GM21786 (cell line): ENCODE measurements around the gene EML6.
"Not testable (repeated sequence)": the region's sequence is repeated elsewhere in the genome, so short reads cannot be mapped to it uniquely, and the experiment has no call there.

Experiments used
- ATAC-seq: cut with Tn5 transposase; IDR thresholded peaks from one replicate; pipeline ENCODE4 v1.9.1; 2021; ENCODE audit not compliant: unreplicated experiment

Gene EML6

DNA sequence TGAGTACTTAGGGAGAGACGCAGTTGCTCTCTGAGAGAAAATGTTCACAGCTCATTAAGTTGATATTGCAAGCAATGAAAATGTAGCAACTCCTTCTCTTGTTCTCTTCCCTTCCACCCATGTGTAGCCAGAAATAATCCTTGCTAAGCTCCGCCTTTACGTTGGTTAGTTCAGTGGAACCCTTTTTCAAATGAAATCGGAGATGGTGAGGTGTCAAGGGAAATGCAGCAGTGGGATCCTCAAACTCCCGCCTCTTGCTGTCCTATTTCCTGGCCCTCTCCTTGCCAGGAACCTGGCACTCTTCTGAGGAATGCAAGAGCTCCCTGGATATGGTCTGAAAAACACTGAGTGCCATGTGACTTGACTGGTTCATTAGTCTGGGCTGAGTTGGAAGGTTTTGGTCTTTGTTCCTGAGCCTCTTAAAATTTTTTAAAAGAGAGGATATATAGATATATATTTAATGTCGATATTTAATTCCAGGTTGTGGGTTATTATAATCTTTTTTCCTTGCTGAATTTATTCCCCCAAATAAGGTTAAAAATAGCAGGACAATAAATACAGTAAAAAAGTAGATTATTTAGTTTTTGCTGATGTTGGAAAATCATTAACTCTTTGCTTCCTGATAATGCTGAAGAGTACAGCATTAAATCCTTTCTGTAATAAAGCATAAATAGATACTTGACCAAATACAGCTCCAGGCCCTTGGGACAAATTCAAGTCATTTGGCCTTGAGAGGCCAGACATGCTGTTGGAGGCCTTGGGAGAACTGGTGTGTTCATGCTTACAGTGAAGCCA lies 116.2 kb downstream of the EML6 start:
- no peak for ATAC-seq

- ATAC-seq: no peak
These were observed 117.4 kb downstream of the EML6 start for GRCh38 chr2:54840559-54841468.

GRCh38 chr2:54841500-54841899 lies 118.0 kb downstream of the EML6 start:
- ATAC-seq: not testable (repeated sequence)

DNA sequence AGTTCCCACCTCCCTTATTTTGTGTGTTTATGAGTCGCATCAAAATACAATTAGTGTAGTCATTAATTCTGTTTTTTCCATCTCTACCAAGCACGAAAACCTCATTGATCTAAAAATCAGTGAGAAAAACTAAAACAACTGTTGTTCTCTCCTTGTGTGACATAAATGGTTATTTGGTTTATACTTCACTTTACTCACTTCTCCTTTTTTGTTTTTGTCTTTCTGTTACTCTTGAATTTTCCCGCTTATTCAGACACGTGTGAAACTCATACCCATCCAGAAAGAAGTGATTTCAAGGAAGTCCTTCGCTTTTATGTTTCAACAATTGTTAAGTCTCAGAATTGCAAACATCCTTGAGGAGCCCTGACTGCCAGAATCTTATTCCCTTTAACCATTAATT lies 121.6 kb downstream of the EML6 start:
- ATAC-seq: peak; percentile 15

DNA sequence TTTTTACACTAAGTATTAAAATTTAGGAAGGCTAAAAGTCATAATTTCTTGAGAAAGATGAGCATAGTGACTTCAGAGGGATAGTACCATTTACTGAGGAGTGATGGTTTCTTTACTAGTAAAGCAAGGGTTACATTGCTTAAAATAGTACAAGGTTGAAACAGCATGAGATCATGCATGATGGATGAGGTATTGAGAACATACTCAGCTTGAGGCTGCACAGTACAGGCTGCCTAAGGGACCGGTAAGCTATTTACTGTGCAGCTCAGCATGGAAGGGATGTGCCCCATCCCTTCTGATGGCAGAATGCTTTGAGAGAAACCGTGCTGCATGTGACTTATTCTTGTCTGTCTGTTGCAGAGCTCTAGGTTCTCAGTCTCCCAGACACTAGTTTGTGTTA lies 122.1 kb downstream of the EML6 start:
- peak; percentile 53 for ATAC-seq

- ATAC-seq: no peak
These were observed 127.0 kb downstream of the EML6 start for GRCh38 chr2:54850171-54851122.

- no peak for ATAC-seq
These were observed 130.3 kb downstream of the EML6 start for GRCh38 chr2:54853616-54854310.

DNA sequence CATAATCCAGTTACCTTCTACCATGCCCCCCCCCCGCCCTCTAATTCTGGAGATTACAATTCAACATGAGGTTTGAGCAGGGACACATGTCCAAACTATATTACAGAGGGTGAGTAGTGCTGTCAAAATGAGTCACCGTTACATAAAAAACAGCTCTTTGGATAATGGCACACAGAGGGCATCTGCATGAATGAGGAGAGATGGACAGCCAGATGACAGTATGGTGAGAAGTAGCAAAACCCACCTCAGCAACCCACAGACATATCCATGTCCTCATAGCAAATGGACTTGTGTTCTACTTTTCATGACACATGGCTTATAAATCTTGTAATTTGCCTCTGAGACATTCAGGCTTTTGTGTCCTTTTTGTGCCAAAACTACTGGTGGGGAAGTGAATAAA lies 132.0 kb downstream of the EML6 start:
- no peak for ATAC-seq

DNA sequence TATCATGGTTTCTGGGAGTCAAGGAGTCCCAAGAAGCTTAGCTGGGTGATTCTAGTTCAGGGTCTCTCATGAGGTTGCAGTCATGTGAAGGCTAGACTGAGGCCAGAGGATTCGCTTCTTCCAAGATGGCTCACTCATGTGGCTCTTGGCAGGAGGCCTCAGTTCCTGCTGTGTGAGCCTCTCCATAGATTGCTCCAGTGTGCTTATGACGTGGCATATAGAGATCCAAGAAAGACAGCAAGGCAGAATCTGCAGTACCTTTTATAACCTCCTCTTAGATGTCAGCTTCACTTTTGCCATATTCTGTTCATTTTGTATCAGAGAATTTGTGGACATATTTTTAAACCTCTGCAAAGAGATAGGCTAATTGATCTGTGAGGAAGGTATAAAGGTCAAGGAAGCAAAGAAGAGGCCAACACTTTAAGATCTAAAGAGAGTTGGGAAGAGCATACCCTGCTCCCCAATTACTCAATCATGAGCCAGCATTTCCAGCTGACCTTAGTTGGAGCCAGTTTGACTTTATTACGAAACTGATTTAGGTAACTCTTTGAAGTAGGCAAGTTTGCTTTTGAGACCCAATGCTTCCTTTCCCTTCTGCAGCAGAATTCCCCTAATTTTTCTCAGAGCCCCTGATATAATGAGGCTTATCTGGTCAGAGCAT lies 134.7 kb downstream of the EML6 start:
- no peak for ATAC-seq

DNA sequence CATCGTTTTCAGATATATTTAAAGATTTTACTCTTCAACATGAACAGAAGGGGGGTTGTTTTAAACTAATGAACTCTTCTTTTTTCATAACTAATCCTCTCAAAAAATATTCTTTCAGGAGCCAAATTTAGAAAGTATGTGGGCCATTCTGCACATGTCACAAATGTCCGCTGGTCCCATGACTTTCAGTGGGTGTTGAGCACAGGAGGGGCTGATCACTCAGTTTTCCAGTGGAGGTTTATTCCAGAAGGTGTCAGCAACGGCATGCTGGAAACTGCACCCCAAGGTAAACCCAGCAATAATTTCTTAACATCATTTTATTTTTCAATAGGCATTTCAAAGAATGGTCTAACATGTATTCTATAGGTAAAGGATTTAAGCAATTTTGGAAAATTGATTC lies 136.0 kb downstream of the EML6 start:
- no peak for ATAC-seq

GRCh38 chr2:54859997-54860701 lies 136.7 kb downstream of the EML6 start:
- no peak for ATAC-seq

DNA sequence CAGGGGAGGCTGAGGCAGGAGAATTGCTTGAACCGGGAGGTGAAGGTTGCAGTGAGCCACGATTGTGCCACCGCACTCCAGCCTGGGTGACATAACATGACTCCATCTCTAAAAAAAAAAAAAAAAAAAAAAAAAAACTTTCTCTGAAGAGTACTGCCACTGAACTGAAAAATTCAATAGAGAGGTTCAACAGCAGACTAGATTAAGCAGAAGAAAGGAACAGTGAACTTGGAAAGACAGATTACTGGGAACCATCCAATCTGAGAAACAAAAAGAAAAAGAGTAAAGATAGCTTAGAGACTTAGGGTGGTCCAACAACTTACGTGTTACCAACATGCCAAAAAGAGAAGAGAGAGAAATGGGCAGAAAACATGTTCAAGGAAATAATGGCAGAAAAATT lies 138.8 kb downstream of the EML6 start:
- ATAC-seq: no peak

- ATAC-seq: no peak
These were observed 139.3 kb downstream of the EML6 start for GRCh38 chr2:54862742-54863141.

- ATAC-seq: no peak
These were observed 140.2 kb downstream of the EML6 start for GRCh38 chr2:54863660-54864059.

GRCh38 chr2:54864096-54864495 lies 140.6 kb downstream of the EML6 start:
- no peak for ATAC-seq

GRCh38 chr2:54864727-54865126 lies 141.3 kb downstream of the EML6 start:
- ATAC-seq: no peak

GRCh38 chr2:54866179-54866578 lies 142.7 kb downstream of the EML6 start:
- ATAC-seq: no peak

- peak; percentile 94 for ATAC-seq
These were observed 143.4 kb downstream of the EML6 start for GRCh38 chr2:54866868-54867267.

DNA sequence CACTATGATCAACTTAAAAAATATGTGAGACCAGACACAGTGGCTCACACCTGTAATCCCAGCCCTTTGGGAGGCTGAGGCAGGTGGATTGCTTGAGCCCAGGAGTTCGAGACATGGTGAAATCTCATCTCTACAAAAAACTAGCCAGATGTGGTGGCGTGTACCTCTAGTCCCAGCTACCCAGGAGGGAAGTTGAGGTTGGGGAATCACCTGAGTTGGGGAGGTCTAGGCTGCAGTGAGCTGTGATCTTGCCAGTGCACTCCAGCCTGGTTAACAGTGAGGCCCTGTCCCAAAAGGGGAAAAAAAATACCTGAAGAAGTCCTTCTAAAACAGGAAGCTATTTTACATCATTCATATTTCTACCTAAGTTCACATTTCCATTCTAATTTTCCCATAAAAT lies 144.0 kb downstream of the EML6 start:
- ATAC-seq: peak; percentile 45
